CD4-positive, alpha-beta T cell (primary cell): ENCODE measurements around the gene SLC35F1. TPM values are rescaled to one million over a fixed set of nuclear protein-coding genes. Genes with fewer than 3 reads are reported as not detected.

ENCODE experiments used
- ATAC-seq: fragments of 200-7000 bp; cut with Tn5 transposase; one replicate; pipeline ENCODE4 v1.10.0; 2022; ENCODE audit warnings: mild to moderate bottlenecking; ENCODE audit not compliant: poor library complexity
- CTCF ChIA-PET: fragments of 350-600 bp; sonication (Branson Sonifier 250); formaldehyde crosslinking; loops from one replicate; lab custom pipeline; 2021; ENCODE audit warnings: antibody characterized with exemption, inconsistent platforms; lab: Charles Lee
- POLR2A ChIA-PET: fragments of 350-600 bp; sonication (Branson Sonifier 250); formaldehyde crosslinking; loops from one replicate; lab custom pipeline; 2021; ENCODE audit warnings: antibody characterized with exemption, inconsistent platforms; lab: Charles Lee
- DNase-seq, 14 experiments: peaks; one replicate each; pipeline ENCODE4 v3.0.0-alpha.2; 2013 to 2020; ENCODE audit warnings: mixed read lengths in 2 of 14
- H3K27ac ChIP-seq, 2 donors: one replicate each; pipeline versions ENCODE4 v1.5.1 to v1.7.0; 2013; ENCODE audit warnings: low read length in 2 of 2, low read depth in 1 of 2, mild to moderate bottlenecking in 1 of 2
- H3K27me3 ChIP-seq, 2 experiments: 1 replicate in 1 of 2; 2 replicates in 1 of 2; pipeline versions ENCODE4 v1.6.1 to v1.7.0; 2013; ENCODE audit warnings: low read length in 2 of 2, control low read depth in 1 of 2, mild to moderate bottlenecking in 1 of 2, moderate library complexity in 1 of 2; ENCODE audit not compliant: insufficient read depth in 2 of 2, control insufficient read depth in 1 of 2
- H3K36me3 ChIP-seq: one replicate; pipeline ENCODE4 v1.6.1; 2013; ENCODE audit warnings: low read length, control low read depth; ENCODE audit not compliant: insufficient read depth
- H3K4me1 ChIP-seq: one replicate; pipeline ENCODE4 v1.6.1; 2013; ENCODE audit warnings: low read length, control low read depth; ENCODE audit not compliant: insufficient read depth
- H3K4me3 ChIP-seq: one replicate; pipeline ENCODE4 v1.5.1; 2013; ENCODE audit warnings: mild to moderate bottlenecking, low read length, moderate library complexity
- H3K9me3 ChIP-seq, 2 experiments: 1 replicate in 1 of 2; 2 replicates in 1 of 2; pipeline versions ENCODE4 v1.6.1 to v1.7.0; 2013; ENCODE audit warnings: low read length in 2 of 2, mild to moderate bottlenecking in 2 of 2, control low read depth in 1 of 2, moderate library complexity in 1 of 2; ENCODE audit not compliant: control insufficient read depth in 1 of 2, insufficient read depth in 1 of 2
- H3K27ac Mint-ChIP-seq: one replicate; pipeline ENCODE4 v1.8.0; 2020; ENCODE audit warnings: mixed read lengths
- H3K27me3 Mint-ChIP-seq: one replicate; pipeline ENCODE4 v1.8.0; 2021; ENCODE audit warnings: mixed read lengths
- H3K36me3 Mint-ChIP-seq: one replicate; pipeline ENCODE4 v1.8.0; 2021; ENCODE audit warnings: low read depth, mixed read lengths
- H3K4me1 Mint-ChIP-seq: one replicate; pipeline ENCODE4 v1.8.0; 2021; ENCODE audit warnings: low read depth, mixed read lengths
- H3K4me3 Mint-ChIP-seq: one replicate; pipeline ENCODE4 v1.8.0; 2020; ENCODE audit warnings: mild to moderate bottlenecking, mixed read lengths
- H3K9me3 Mint-ChIP-seq: one replicate; pipeline ENCODE4 v1.8.0; 2020; ENCODE audit warnings: mixed read lengths
- CTCF ChIP-seq: fragments of 200-600 bp; IDR thresholded peaks from one replicate; pipeline ENCODE4 v1.8.0; 2022; ENCODE audit warnings: antibody characterized with exemption, mild to moderate bottlenecking
- intact Hi-C, 2 experiments: fragments of 100-400 bp; cut with DNase I in 1 of 2; cut with micrococcal nuclease in 1 of 2; formaldehyde crosslinking; loops; one replicate each; pipeline versions ENCODE4 v1.15.1 to v1.9.0; 2023 to 2025; cut with DNase I, micrococcal nuclease
- total RNA-seq, 174 experiments: library from RNA in 2 of 174; stranded (reverse) in 2 of 174; gene quantifications; one replicate each; pipeline ENCODE4 v1.2.3 and lab custom pipeline; 2021 to 2026

Gene SLC35F1
- total RNA-seq, 2 experiments from 2014 or later: not detected

DNA sequence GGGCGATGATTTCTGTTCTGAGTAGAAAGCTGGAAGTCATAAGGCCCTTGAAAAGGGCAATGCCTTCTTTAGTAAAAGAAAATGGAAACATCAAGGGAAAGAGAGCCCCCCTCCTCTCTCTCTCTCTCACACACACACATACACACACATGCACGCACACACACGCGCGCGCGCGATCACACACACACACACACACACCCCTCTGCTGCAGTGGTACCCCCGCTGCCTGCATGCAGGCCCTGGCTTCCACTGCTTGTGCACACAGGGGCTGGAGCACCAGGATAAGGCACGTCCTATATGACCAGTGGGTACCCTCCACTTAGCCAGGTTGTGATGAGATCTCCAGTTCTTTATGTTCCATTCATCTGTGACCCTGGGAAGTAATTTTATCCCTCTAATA is 300.9 kb downstream of the SLC35F1 start:
- Mint-ChIP-seq H3K36me3 (no peaks in the 10 kb centered on the region), H3K4me3 (no peak overlapping the region), H3K9me3 (no peaks in the 10 kb centered on the region), H3K27ac (no peak overlapping the region), H3K4me1 (no peaks in the 10 kb centered on the region), H3K27me3 (no peaks in the 10 kb centered on the region)
- DNase-seq: no peak
- Histone ChIP-seq H3K27me3 (no peaks in the 10 kb centered on the region), H3K4me3 (no peak overlapping the region), H3K9me3 (no peaks in the 10 kb centered on the region), H3K27ac (no peak overlapping the region), H3K36me3 (no peaks in the 10 kb centered on the region), H3K4me1 (no peaks in the 10 kb centered on the region)
- intact Hi-C loops: no loop called here
- ChIA-PET POLR2A (no interaction called here), CTCF (no interaction called here)
- TF ChIP-seq CTCF: no peak
- no peak for ATAC-seq

GRCh38 chr6:118212451-118213173 is 305.5 kb downstream of the SLC35F1 start:
- no peak for TF ChIP-seq CTCF
- Histone ChIP-seq H3K36me3 (no peaks in the 10 kb centered on the region), H3K4me3 (no peak overlapping the region), H3K27me3 (no peaks in the 10 kb centered on the region), H3K27ac (no peak overlapping the region), H3K4me1 (no peaks in the 10 kb centered on the region), H3K9me3 (no peaks in the 10 kb centered on the region)
- no peak overlapping the region for H3K27ac Mint-ChIP-seq
- intact Hi-C loops: loop anchor here in 1 of 2 experiments (10.0 kb wide), 1 partner anchor 1642 kb away; no protein-coding TSS in a partner anchor
- no peaks in the 10 kb centered on the region for H3K9me3 Mint-ChIP-seq
- POLR2A ChIA-PET: no interaction called here
- no peaks in the 10 kb centered on the region for H3K36me3 Mint-ChIP-seq
- no peaks in the 10 kb centered on the region for H3K4me1 Mint-ChIP-seq
- CTCF ChIA-PET: no interaction called here
- DNase-seq: no peak
- no peak overlapping the region for H3K4me3 Mint-ChIP-seq
- H3K27me3 Mint-ChIP-seq: peaks cover 5% of the 10 kb centered on the region
- no peak for ATAC-seq

GRCh38 chr6:118215269-118215668 is 308.2 kb downstream of the SLC35F1 start:
- H3K4me3 ChIP-seq: no peak overlapping the region
- no peaks in the 10 kb centered on the region for H3K4me1 ChIP-seq
- Mint-ChIP-seq H3K9me3 (peaks cover 2% of the 10 kb centered on the region), H3K27ac (no peak overlapping the region), H3K4me3 (no peak overlapping the region), H3K27me3 (peaks cover 10% of the 10 kb centered on the region), H3K4me1 (no peaks in the 10 kb centered on the region), H3K36me3 (no peaks in the 10 kb centered on the region)
- no peak overlapping the region for H3K27ac ChIP-seq
- ChIA-PET POLR2A (no interaction called here), CTCF (no interaction called here)
- no peak for TF ChIP-seq CTCF
- no peaks in the 10 kb centered on the region for H3K9me3 ChIP-seq
- H3K27me3 ChIP-seq: no peaks in the 10 kb centered on the region
- no peak for ATAC-seq
- DNase-seq: no peak
- intact Hi-C loops: loop anchor here in 1 of 2 experiments (10.0 kb wide), 1 partner anchor 1640 kb away; no protein-coding TSS in a partner anchor
- no peaks in the 10 kb centered on the region for H3K36me3 ChIP-seq
